ENCODE results near the gene RARRES1.

DNA sequence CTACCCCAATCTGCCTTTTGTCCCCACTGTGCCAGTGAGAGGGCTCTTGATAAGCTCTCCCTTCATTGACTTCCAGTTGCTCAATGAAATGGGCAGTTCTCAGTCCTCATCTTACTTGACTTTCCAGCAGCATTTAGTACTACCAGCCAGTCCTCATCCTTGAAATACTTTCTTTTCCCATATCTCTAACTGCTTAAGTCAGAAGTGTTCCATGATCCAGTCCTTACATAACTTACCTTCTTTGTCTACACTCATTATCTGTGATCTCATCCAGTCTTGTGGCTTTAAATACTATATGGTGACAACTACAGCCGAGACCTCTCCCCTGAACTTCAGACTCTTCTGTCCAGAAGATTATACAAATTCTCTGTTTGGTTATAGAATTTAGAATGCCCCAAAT, 28.7 kb downstream of the RARRES1 start:
- no peak for TF ChIP-seq CTCF (IDR thresholded peaks at IDR 0.05)
- no peak for TF ChIP-seq POLR2A (IDR thresholded peaks at IDR 0.05)

Data from testis (tissue), 2 donors.